HG02610 (cell line): ENCODE data around the gene CAMK1.

ENCODE experiments used
- ATAC-seq: cut with Tn5 transposase; IDR thresholded peaks from one replicate; pipeline ENCODE4 v1.9.1; 2021; ENCODE audit warnings: mild to moderate bottlenecking, moderate library complexity; ENCODE audit not compliant: unreplicated experiment

CAMK1 gene

DNA sequence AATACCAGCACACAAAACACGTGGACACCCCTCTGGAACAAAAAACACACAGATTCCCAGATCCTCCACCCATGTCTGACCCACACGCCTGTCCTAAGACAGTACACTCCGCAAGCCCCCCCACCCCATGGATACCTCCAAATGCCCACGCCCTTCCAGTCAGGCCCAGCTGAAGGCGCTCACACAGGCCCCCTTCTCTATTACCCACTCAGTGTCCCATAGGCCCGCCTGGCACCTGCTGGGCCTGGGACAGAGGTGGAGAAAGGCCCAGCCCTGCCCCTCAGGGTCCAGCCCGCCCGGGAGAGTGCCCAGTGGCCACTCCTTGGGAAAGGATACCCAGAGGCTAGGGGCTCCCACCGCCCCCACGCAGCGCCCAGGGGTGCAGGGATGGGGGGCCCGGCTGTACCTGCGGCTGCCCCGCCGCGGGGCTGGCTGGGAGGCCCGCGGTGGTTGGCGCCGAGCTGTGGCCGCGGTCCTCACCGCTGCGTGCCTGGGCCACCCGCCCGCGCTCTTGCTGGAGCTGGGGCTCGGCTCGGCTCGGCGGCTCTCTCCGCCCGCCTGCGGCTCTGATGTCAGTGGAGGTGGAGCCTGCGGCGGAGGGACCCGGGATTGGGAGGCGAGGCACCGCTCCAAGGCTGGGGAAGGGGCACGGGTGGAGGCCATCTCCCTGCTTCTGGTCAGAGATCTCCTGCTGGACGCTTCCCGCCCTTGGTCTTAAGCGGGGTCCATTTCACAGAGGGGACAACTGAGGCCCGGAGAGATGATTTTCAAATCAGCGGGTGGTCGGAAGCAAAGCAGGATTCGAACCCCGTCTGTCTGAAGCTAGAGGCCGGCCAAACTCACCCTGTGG is at the start of gene CAMK1:
Gene CAMK1, minus strand, starts transcription at position 522 of the 850 bp plus-strand sequence. CDS start 2,198 bp downstream, outside the sequence.
- peak; percentile 71 for ATAC-seq

DNA sequence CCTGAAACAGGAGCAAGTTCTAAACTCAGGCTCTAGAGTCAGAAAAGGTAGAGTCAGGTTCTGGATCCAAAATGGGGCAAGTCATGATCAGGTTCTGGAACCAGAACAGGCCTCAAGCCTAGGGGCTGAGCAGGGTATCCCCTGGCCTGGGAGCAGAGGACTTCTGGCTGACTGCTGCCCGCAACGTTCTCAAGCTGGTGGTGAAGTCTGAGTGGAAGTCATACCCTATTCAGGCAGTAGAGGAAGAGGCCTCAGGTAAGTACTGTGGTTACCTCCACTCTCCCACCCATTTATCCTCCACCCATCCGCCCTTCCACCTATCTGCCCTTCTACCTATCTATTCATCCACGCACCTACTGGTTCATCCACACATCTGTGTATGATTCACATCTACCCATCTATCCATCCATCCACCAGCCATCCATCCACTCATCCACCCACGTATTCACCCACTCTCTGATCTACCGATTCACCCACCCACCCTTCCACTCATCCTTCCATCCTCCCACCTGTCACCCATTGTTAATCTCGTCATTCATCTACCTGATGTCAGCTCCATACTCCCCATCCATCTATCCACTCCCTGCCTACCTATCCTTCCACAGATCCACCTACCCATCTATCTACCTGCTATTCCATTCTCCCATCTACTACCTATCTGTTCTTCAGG is 49.1 kb upstream of the CAMK1 start:
- no peak for ATAC-seq

DNA sequence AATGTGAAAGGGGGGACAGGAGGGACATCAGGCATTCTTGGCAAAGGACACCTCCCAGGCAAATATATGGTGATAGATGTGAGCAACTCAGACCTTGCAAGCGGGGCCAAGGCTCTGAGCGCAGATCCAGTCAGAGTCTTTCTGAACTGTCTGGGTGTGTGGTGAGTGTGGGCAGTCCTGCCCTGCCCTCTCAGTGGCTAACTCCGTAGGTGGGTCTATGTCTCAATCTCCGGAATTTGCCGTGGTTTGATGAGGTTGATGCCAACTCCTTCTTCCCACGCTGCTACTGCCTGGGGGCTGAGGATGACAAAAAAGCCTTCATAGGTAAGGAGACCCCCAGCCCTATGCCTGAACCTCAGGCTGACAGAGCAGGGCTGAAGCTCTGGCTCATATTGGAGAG is 47.7 kb upstream of the CAMK1 start:
- ATAC-seq, result no peak

DNA sequence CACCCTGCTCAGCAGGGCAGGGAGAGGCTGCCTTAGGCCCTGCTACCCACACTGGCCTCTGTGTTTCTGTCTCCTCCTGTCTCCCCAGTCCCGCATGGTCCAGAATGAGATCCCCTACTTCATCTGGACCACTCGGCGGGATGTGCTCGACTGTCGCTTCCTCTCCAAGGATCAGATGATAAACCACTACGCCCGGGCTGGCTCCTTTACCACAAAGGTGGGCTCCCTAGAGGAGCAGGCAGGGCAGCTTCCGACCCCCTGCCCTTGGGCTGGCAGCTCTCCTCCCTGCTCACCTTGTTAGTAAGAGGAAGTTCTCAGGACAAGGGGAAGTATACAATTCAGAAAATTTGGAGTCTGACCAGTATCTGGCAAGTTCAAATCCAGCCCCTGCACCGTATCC is 46.2 kb upstream of the CAMK1 start:
- no peak for ATAC-seq

DNA sequence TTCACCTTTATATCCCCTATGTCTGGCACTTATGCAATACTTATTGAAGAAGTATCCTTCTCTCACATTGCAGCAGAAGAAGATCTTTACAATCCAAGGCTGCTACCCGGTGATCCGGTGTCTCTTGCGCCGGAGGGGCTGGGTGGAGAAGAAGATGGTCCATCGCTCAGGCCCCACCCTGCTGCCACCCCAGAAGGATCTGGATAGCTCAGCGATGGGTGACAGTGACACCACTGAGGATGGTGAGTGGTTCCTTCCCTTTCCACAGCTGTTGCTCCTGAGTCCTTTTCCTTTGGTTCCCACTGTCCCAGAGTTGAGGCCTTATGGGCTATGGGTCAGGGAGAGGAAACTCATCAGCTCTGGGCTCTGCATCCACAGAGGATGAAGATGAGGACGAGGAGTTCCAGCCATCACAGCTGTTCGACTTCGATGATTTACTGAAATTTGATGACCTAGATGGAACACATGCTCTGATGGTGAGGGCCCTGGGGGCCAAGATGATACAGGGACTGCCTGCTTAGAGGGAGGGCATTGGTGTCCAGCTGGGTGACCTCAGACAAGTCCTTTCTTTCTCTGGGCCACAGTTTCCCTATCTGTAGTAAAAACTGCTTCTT is 43.2 kb upstream of the CAMK1 start:
- no peak for ATAC-seq

DNA sequence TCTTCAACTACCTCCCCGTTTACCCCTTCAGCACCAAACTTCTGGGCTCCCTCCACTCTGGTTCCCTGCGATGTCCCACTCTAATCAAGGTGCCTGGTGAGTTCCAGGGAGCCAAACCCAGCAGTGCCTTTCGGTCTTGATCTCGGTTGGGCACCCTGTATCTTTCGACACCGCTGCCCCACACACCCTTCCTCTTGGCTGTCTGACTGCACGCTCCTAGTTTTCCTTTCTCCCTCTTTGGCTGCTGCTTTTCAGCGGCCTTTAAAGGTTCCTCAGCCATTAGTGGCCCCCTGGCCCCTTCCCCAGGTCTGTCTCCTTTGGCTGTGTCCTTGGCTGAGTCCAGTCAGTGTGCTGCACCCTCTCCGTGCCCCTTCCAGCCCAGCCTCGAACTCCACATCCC is 41.1 kb upstream of the CAMK1 start:
- no peak for ATAC-seq

DNA sequence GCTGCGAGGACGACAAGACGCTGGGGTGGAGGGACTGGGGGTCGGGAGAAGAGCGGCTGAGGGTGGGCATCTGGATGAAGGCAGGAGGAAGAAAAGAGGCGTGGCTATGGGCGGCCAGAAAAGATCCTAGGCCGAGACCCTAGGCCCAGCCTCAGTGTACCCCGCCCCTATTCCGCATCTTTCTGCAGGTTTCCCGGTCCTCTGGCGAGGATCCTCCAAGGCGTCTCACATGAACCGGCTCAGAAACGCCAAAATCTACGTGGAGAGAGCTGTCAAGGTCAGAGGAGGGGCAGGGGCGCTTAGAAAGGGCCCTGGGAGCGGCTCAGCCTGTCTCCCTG is 40.7 kb upstream of the CAMK1 start:
- no peak for ATAC-seq

DNA sequence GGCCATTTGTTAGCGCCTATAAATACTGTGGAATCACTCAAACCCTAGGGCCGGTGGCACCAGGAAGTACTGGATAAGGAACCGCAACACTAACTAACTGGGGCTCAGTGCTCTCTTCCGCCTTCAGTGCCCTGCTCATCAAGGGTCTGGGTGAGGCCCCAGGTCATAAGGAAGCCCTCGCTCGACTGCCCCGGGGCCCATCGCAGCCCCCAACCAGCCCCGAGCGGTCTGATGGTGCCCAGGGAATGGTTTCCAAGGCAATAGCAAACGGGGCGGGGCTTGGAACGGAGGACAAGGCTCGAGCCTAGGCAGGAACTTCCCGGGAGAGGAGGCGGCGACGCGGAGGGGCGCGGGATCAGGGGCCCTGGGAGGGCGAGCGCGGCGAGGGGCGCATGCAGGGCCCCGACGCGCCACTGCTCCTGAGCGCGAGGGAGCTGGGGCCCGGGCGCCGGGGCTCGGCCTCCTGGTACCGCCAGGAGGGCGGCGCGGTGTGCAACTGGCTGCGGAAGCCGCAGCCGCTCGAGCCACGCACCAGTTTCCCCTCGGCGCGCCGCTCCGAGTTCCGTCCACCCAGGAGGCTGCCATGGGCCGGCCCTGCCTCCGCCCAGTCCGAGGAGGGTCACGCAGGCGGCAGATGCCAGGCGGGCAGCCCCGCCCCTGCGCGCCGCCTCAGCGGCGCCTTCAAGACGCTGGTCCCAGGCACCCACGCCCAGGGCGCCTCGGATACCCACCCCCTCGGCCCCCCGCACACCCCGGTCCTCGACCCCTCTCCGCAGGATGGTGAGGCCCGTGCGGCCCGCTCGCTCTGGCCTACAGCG is 40.1 kb upstream of the CAMK1 start, which contains the start of gene TTLL3:
Gene TTLL3, plus strand, starts transcription at position 648 of the 818 bp plus-strand sequence. CDS start 400 bp downstream, outside the sequence.
- peak; percentile 37 for ATAC-seq

DNA sequence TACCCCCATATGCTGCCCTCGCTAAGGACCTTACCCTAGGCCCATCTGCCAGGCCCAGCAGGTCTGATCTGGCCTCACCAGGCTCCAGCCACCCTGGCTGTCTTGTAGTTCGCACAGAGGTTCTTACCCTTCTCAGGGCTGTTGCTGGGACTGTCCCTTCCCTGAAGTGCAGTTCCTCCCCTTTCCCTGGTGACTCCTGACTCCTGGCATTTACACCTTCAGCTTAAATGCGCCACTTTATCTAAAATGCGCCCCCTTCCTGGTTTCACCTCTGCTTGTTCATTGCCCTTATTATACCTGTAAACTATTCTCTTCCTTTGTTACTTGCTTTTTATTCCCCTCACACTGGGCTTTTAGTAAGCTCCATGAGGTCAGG is 39.5 kb upstream of the CAMK1 start:
- peak; percentile 19 for ATAC-seq

DNA sequence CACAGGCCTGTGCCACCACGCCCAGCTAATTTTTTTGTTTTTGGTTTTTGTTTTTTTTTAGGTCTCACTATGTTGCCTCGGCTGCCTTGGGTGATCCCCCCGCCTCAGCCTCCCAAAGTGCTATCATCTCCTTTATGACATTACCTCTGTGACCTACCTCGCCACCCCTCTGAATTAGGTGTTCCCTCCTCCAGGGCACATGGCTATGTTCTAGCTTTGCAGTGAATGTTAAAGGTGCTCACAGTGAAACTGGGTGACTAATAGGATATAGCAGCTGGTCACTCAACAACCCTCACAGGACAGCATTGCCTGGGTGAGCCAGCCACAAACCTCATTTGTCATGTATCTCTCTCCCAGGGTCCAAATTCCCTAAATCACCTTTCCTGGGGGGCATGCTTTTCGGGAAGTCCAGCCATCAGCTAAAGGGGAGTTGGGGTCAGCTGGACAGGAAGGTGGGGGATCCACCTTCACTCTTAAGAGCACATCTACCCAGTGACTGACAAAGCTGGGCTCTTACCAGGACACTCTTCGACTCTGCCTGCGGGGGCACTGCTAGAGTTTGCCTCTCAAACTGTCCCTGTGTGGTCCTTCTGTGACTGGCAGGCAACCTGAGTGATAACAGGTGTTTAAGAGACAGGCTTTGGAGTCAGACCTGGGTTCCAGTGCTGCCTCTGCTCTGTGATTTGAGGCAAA is 38.7 kb upstream of the CAMK1 start:
- ATAC-seq, result peak; percentile 40

DNA sequence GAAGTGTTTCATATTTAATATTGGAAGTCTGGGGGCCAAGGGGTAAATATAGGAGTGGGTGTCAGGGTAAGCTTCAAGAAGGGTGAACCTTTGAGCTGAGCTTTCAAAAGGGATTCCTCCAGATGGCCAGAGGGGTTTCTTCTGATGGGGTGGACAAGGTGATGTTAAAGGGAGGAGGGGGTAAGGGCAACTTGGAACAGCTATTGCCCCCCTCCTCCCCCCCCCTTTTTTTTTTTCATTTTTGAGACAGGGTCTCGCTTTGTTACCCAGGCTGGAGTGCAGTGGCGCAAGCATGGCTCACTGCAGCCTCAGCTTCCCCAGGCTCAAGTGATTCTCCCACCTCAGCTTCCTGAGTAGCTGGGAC is 38.2 kb upstream of the CAMK1 start:
- no peak for ATAC-seq

DNA sequence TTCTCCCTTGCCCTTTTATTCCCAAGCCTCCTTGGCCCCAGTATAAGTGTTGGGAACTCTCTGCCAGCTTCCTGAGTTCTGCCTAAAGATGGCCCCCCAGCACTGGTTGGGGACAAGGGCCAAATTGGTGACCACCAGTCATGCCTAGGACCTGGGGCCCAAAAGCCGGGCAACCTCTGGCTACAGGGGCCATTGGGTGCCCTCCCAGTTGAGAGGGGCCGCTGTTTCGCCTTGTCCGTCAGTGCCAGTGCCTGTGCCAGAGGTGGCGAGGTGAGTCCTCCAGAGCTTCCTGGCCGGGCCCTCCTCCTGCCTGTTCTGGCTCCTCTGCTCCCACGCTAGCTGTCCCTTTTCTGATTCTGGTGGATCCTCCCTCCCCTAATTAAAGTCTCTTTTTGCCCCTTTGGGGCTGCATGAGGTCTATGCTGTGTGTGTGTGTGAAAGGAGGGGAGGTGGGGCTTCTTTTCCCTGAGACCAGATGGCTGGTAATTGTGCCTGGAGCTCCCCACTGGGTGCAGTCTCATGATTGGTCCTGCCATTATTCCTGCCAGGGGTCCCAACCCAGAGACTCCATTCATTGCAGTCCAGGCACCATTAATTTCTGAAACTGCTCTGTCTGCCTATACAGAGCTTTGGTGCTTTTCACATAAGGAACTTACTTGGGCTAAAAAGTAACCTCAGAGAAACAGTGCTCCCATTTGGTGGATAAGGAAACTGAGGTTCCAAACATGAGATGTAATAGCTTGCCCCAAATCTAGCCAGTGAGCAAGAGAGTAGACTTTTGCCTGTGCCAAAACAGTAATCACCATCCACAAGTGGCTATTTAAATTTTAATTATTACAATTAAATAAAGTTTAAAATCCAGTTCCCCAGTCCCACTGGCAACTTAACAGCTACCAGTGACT is 37.2 kb upstream of the CAMK1 start:
- no peak for ATAC-seq

DNA sequence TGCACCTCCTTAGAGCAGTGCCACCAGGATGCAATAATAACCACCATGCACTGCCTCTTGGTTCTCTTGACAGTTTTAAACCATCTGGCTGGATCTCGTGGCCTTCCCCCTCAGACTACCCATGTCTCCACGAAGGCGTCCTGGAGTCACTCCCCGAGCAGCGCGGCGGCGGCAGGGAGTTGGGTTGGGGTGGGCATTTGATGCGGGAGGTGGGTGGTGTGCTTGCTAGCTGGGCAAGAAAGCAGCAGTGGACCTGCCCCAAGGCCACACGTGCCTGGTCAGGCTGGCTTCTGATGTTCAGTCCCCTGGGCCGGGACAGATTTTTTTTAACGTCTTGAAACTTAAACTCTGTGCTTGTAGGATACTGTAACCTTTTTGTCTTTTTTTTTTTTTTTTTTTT is 36.4 kb upstream of the CAMK1 start:
- no peak for ATAC-seq

DNA sequence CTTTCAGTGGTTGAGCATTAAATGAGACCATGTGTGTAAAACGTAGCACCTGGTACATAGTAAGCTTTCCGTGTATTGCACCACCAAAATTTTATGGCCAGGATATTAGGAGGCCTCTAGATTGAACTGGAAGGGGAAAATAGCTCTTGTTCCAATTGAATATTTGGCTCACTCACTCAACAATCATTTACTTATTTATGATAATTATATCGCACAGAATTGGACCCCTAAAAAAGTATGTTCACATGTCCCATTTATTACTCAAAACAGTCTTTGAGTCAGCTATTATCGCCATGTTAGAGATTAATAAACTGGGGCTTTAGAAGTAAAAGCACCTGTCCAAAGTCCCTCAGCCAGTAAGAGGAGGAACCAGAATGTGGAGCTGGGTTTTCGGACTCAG is 35.2 kb upstream of the CAMK1 start:
- no peak for ATAC-seq

DNA sequence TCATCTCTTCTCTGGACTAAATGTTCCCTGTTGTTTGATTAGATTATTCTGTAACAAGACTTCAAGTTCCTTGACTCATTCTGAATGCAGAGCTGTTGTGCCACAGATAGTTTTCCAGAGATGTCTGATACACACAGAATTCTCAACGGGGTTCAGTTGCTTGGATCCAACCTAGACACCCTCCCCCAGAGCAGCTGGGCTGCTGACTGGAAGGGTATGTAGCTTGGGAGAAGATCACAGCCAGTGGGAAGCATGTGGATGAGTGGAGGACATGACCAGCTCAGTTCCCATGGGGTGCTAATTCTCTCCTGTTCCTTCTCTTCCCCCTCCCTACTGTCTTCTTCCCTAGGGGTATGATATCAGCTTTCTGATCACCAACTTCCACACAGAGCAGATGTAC is 33.7 kb upstream of the CAMK1 start:
- ATAC-seq, result no peak

DNA sequence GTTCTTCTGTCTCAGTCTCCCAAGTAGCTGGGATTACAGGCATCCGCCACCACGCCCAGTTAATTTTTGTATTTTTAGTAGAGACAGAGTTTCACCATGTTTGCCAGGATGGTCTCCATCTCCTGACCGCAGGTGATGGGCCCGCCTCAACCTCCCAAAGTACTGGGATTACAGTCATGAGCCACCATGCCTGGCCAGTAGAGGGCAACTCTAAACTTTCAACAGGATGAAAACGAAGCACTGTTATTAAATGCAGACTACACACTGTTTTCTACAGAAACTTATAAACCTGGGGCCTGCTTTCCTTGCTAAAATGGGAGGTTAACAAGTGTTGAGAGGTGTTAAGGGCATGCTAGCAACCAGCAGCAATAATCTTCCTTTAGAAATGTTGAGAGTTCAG is 30.8 kb upstream of the CAMK1 start:
- ATAC-seq, result no peak

DNA sequence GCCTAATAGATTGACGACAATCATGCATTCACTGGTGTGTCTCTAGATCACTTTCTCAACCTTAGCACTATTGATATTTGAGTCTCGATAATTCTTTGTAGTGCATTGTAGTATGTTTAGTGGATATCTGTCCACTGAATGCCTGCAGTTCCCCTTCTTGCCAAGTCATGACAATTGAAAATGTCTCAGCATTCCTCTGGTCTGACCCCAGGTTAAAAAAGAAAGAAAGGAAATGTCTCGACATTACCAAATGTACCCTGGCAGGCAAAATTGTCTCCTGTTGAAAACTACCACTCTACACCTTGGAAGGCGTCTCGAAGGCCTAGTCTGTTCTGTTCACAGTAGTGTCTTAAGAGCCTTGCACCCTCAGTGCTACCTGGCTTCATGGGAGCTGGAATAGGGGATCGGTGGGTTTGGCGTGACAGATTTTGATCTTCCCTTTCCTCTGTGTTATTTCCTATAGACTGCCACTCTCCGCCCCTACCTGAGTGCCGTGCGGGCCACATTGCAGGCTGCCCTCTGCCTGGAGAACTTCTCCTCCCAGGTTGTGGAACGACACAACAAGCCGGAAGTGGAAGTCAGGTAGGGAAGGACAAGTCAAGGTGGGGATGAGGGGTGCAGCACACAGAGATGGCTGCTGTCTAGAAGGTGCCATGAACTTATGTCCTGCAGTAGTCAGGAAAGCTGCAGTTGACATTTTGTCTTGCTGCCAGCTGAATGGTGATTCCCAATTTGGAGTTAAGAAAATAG is 27.6 kb upstream of the CAMK1 start:
- ATAC-seq, result no peak

DNA sequence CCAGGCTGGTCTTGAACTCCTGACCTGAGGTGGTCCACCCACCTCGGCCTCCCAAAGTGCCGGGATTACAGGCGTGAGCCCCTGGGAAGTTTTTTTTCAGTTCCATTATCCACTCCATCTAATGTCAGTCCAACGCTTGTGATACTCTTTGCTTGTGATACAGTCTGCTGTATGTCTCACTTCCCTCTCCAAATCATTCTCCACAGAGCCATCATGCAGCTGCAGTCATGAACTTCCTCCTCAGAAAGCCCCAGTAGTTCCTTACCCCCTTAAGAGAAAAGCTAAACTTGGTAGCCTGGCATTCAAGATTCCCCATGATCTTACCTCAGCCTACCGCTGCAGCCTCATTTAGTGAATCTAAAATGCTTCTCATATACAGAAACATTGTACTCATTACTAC is 25.5 kb upstream of the CAMK1 start:
- ATAC-seq, result peak; percentile 25

DNA sequence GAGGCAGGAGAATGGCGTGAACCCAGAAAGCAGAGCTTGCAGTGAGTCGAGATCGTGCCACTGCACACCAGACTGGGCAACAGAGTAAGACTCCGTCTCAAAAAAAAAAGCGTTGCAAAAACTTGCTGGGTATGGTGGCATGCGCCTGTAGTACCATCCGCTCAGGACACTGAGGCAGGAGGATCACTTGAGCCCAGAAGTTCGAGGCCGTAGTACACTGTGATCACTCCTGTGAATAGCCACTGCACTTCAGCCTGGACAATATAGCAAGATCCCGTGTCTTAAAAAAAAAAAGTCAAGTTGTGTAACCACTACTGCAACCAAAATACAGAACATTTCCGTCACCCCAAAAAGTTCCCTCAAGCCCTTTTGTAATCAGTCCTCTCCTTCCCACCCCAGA is 24.7 kb upstream of the CAMK1 start:
- no peak for ATAC-seq
